Stimulated activated CD8-positive, alpha-beta memory T cell treated with anti-CD3 and anti-CD28 coated beads, Interleukin-12 subunit alpha, Interleukin-12 subunit beta, amount 100 ng/mL, for 24 hours (primary cell): ENCODE results near the gene LLPH.
"Not testable (repeated sequence)": the region's sequence is repeated elsewhere in the genome, so short reads cannot be mapped to it uniquely, and the experiment has no call there.

Source experiments
- DNase-seq: peaks from one replicate; pipeline ENCODE4 v3.0.0-alpha.2; 2020; ENCODE audit errors: extremely low read depth

The LLPH gene

GRCh38 chr12:66130267-66131066 lies at the start of gene LLPH:
TSS of gene LLPH (minus strand) at chr12:66130750. CDS start at chr12:66129106, 1,644 bp downstream.
- peak; percentile 72 for DNase-seq

- no peak for DNase-seq
These were observed 45.8 kb upstream of the LLPH start for GRCh38 chr12:66176105-66176900.

GRCh38 chr12:66174391-66175325 lies 44.1 kb upstream of the LLPH start:
- not testable (repeated sequence) for DNase-seq

- DNase-seq: no peak
These were observed 40.1 kb upstream of the LLPH start for GRCh38 chr12:66170606-66171005.

GRCh38 chr12:66169221-66170170 lies 38.9 kb upstream of the LLPH start, which contains the start of gene TMBIM4:
TSS of gene TMBIM4 (minus strand) at chr12:66169996. CDS start at chr12:66169951, 45 bp downstream.
- DNase-seq: peak; percentile 75

GRCh38 chr12:66168410-66168809 lies 37.9 kb upstream of the LLPH start:
- DNase-seq: no peak

- DNase-seq: no peak
These were observed 36.0 kb upstream of the LLPH start for GRCh38 chr12:66166561-66166960.

- DNase-seq: no peak
These were observed 34.6 kb upstream of the LLPH start for GRCh38 chr12:66165141-66165540.

- DNase-seq: no peak
These were observed 33.8 kb upstream of the LLPH start for GRCh38 chr12:66164349-66164821.

GRCh38 chr12:66163289-66163688 lies 32.7 kb upstream of the LLPH start:
- no peak for DNase-seq

- DNase-seq: no peak
These were observed 32.2 kb upstream of the LLPH start for GRCh38 chr12:66162701-66163100.

GRCh38 chr12:66160704-66161103 lies 30.2 kb upstream of the LLPH start:
- no peak for DNase-seq

- DNase-seq: no peak
These were observed 28.6 kb upstream of the LLPH start for GRCh38 chr12:66159123-66159522.

GRCh38 chr12:66156654-66157053 lies 26.1 kb upstream of the LLPH start:
- DNase-seq: no peak

- no peak for DNase-seq
These were observed 24.2 kb upstream of the LLPH start for GRCh38 chr12:66154776-66155175.

- no peak for DNase-seq
These were observed 22.2 kb upstream of the LLPH start for GRCh38 chr12:66152732-66153131.

- no peak for DNase-seq
These were observed 19.3 kb upstream of the LLPH start for GRCh38 chr12:66149702-66150398.

- no peak for DNase-seq
These were observed 14.5 kb upstream of the LLPH start for GRCh38 chr12:66144791-66145754.

- DNase-seq: no peak
These were observed 13.3 kb upstream of the LLPH start for GRCh38 chr12:66143868-66144267.
